ENCODE measurements around the gene LRRC75A. TPM values are rescaled to one million over a fixed set of nuclear protein-coding genes. Genes with fewer than 3 reads are reported as not detected.
A peak's percentile ranks its signal among the peaks of the same experiment; 100 is the strongest.

Gene LRRC75A
- total and polyA plus RNA-seq, 2 of the 13 experiments (the other 11 are each of a cell fraction or from before 2014, with no cell fraction given) = 0.03 TPM; not detected in 1

DNA sequence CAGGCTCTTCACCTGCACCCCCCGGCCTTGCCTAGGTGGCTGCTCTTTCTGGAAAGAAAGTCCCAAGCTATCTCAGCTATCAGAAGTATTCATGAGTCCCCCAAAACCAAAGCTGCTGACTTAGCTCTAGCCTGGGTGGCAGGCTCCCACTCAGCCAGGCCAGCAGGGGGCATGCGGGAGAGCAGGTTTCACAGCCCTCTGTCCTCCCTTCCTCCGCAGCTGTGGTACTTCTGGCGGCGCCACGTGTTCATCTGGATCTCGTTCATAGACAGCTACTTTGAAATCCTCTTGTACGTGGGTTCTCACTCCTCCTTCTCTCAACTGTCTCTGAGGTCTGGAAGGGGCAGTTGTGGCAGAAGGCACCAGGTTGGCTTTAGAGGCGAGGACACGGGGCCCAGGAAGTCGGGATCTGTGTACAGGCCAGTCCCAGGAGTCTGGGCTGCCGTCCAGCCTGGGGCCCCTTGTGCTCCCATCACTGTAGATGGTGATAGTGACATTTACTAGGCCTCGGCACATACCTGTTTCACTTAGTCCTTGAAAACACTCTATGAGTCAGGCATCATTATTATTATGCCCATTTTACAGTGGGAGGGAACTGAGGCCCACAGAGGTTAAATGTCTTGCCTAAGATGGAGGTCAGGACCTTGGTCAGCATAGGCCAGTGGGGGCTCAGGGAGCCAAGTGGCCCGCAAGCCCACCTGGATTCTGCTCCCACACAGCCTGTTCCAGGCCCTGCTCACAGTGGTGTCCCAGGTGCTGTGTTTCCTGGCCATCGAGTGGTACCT is 63.7 kb downstream of the LRRC75A start:
- no peak overlapping the region for H2AFZ ChIP-seq (ENCODE audit: low read length)
- TF ChIP-seq E2F5 (CRISPR knock-in tag; conservative IDR thresholded peaks at IDR 0.05) (no peak), GLI4 (CRISPR knock-in tag; IDR thresholded peaks at IDR 0.05; ENCODE audit: borderline replicate concordance) (no peak), HNRNPH1 (optimal IDR thresholded peaks at IDR 0.05; ENCODE audit: low read depth, low read length) (no peak), REPIN1 (CRISPR knock-in tag; IDR thresholded peaks at IDR 0.05; ENCODE audit: borderline replicate concordance, low read depth) (peak; percentile 80; the same call in 1 of the 2 replicates), JARID2 (CRISPR knock-in tag; IDR thresholded peaks at IDR 0.05; ENCODE audit: insufficient replicate concordance) (no peak), KDM6A (CRISPR knock-in tag; IDR thresholded peaks at IDR 0.05; ENCODE audit: low read depth) (no peak), AHR (CRISPR knock-in tag; IDR thresholded peaks at IDR 0.05) (peak; percentile 70; the same call in 1 of the 2 replicates), NFKBIZ (CRISPR knock-in tag; IDR thresholded peaks at IDR 0.05) (no peak), YEATS4 (CRISPR knock-in tag; IDR thresholded peaks at IDR 0.05; ENCODE audit: borderline replicate concordance) (no peak), STAT5B (CRISPR knock-in tag; IDR thresholded peaks at IDR 0.05) (no peak), CREM (IDR thresholded peaks at IDR 0.05) (no peak), CREM (CRISPR knock-in tag; IDR thresholded peaks at IDR 0.05) (no peak), PITX1 (CRISPR knock-in tag; IDR thresholded peaks at IDR 0.05) (no peak), STAG1 (CRISPR knock-in tag; IDR thresholded peaks at IDR 0.05) (peak; percentile 69), ATF4 (CRISPR knock-in tag; IDR thresholded peaks at IDR 0.05) (no peak), ZNF556 (CRISPR knock-in tag; IDR thresholded peaks at IDR 0.05; ENCODE audit: borderline replicate concordance) (peak; percentile 31; the same call in 1 of the 2 replicates), NONO (IDR thresholded peaks at IDR 0.05) (no peak), NONO (CRISPR knock-in tag; conservative IDR thresholded peaks at IDR 0.05) (no peak), ZNF703 (CRISPR knock-in tag; IDR thresholded peaks at IDR 0.05; ENCODE audit: borderline replicate concordance) (no peak), ZFP91 (CRISPR knock-in tag; IDR thresholded peaks at IDR 0.05; ENCODE audit: borderline replicate concordance) (peak; percentile 16; the same call in 1 of the 2 replicates)

More for the DNA sequence above, 63.7 kb downstream of the LRRC75A start:
- ChIA-PET CTCF (ENCODE audit: low intra/inter-chr PET ratio, low total read pairs) (interaction anchor here (1.0 to 1.6 kb wide), 3 partner anchors 41 to 93 kb away, joined by 5 to 6 read pairs (median 6); no protein-coding TSS in a partner anchor), POLR2A (interaction anchor here (0.7 to 7.3 kb wide), 10 partner anchors 8 to 142 kb away, joined by 3 to 159 read pairs (median 6); partner anchors contain the start of gene UBB)
- H3K4me2 ChIP-seq (ENCODE audit: low read depth, low read length) = 0 out of 2 replicates have a peak overlapping the region, but pooled peaks have one; percentile 6
- no peaks in the 10 kb centered on the region for H4K20me1 ChIP-seq (ENCODE audit: insufficient read depth, low read length)
- no peaks in the 10 kb centered on the region for H3K36me3 ChIP-seq (replicated peaks in 1 of 2; ENCODE audit: control insufficient read depth in 1 of 2, insufficient read depth in 2 of 2, low read length in 2 of 2)
- no peak overlapping the region for H3K27ac ChIP-seq (ENCODE audit: extremely low read length, insufficient read depth, low read length)
- H3K4me1 ChIP-seq (ENCODE audit: insufficient read depth, low read length) = peaks cover 37% of the 10 kb centered on the region
- intact Hi-C loops (cut with micrococcal nuclease; ENCODE audit: unreplicated experiment) = loop anchor here (1.0 kb wide), 1 partner anchor 93 kb away; no protein-coding TSS in a partner anchor
- 72% methylated on average over 14 of the region's 15 CpGs for WGBS (ENCODE audit: low lambda C conversion rate)
- no peaks in the 10 kb centered on the region for H3K9me3 ChIP-seq (ENCODE audit: low read length)
- H3K9ac ChIP-seq (ENCODE audit: insufficient read depth, low read depth, low read length) = no peak overlapping the region
- ATAC-seq (peak; percentile 87), FAIRE-seq (peak; percentile 85), DNase-seq (ENCODE audit: low spot score) (peak; percentile 64)
- no peaks in the 10 kb centered on the region for H3K27me3 ChIP-seq (ENCODE audit: control insufficient read depth in 1 of 2, insufficient read depth in 2 of 2, low read length in 2 of 2)
- in situ Hi-C loops (cut with HindIII; ENCODE audit: extremely low pct_ligation_motif_present, low pct_unique_long_range_greater_than_20kb) = loop anchor here (5.0 kb wide), 1 partner anchor 141 kb away; no protein-coding TSS in a partner anchor
- BruUV-seq (replicated peaks) = no TSS peak
- H3K79me2 ChIP-seq (ENCODE audit: insufficient read depth, low read length) = no peaks in the 10 kb centered on the region
- no peak overlapping the region for H3K4me3 ChIP-seq (replicated peaks in 1 of 3; ENCODE audit: insufficient read depth in 1 of 3, low read depth in 2 of 3, low read length in 3 of 3)
